Pancreas (tissue), 10 donors: Measurements from ENCODE around the gene KAT7. TPM values are rescaled to one million over a fixed set of nuclear protein-coding genes. Genes with fewer than 3 reads are reported as not detected.

Source experiments
- ATAC-seq, 4 donors: fragments of 200-7000 bp; cut with Tn5 transposase; one replicate each; pipeline versions ENCODE4 v1.8.0 to v1.9.1; 2020; ENCODE audit warnings: mild to moderate bottlenecking in 4 of 4, moderate library complexity in 4 of 4
- DNase-seq, 6 donors: peaks; one replicate each; pipeline ENCODE4 v3.0.0-alpha.2; 2020
- FAIRE-seq: peaks from 2 replicates; lab custom pipeline; 2012; peaks lifted over from hg19 to GRCh38; lab: Jason Lieb, UNC
- H3K27ac ChIP-seq, 4 donors: fragments of 200-600 bp; sonication (generic); 1 replicate in 3 of 4; 2 replicates in 1 of 4; pipeline versions ENCODE4 v1.5.0 to v1.8.0; 2020
- H3K27me3 ChIP-seq, 4 donors: fragments of 200-600 bp; one replicate each; pipeline ENCODE4 v1.8.0; 2021
- H3K36me3 ChIP-seq, 3 donors: fragments of 200-600 bp; sonication (generic) in 1 of 3; one replicate each; pipeline versions ENCODE4 v1.5.0 to v1.8.0; 2020 to 2021
- H3K4me1 ChIP-seq, 3 donors: fragments of 200-600 bp; one replicate each; pipeline ENCODE4 v1.8.0; 2021
- H3K4me3 ChIP-seq, 4 donors: fragments of 200-600 bp; sonication (generic) in 2 of 4; one replicate each; pipeline versions ENCODE4 v1.5.0 to v1.8.0; 2020 to 2021
- H3K9me3 ChIP-seq, 4 donors: fragments of 200-600 bp; one replicate each; pipeline ENCODE4 v1.8.0; 2021
- CTCF ChIP-seq, 4 donors: fragments of 200-600 bp; sonication (generic) in 3 of 4; IDR thresholded peaks; one replicate each; pipeline versions ENCODE4 v1.5.0 to v1.8.0; 2021; ENCODE audit warnings: antibody characterized with exemption in 4 of 4
- WGBS, 2 donors: extraction: QIAGEN DNeasy Blood & Tissue Kit; methylation state at CpG; one replicate each; pipeline ENCODE4 v1.1.7; 2013; 5-methylcytosine and 5-hydroxymethylcytosine counted together
- intact Hi-C, 3 donors: fragments of 100-400 bp; cut with DNase I; formaldehyde crosslinking; loops; one replicate each; pipeline versions ENCODE4 v1.11.1 to v1.14.2; 2022
- polyA plus RNA-seq, 2 donors: library from polyadenylated mRNA; stranded (reverse); fragments of 200-250 nt; gene quantifications; one replicate each; pipeline ENCODE4 v1.2.3, GENCODE V29; 2013
- total RNA-seq, 6 donors: library from RNA; stranded (reverse); fragmentation: NEBNext Ultra II Directional in 4 of 6; extraction: Animal tissue kit (Norgen Biotek cat#: 25700) in 4 of 6; gene quantifications; one replicate each; pipeline versions ENCODE4 v1.2.1 to v1.2.4, GENCODE V29; 2021 to 2023
- donor health status: healthy with polysubstance abuse.
- donor health status: DM: no; HTN: no; CAD: no; lungs with moderate emphysema.
- donor health status: DM: no; HTN: no; CAD: no.
- donor health status: control.
- donor health status: control.
- donor health status: Bipolar disorder and iron deficiency.
- donor health status: DM: yes; HTN: yes; CAD: no.
- donor health status: DM: no; HTN: no; CAD: no.
- donor health status: DM: no; HTN: no; CAD: no.
- donor health status: DM: yes; HTN: yes; CAD: no.

Gene KAT7
- total and polyA plus RNA-seq, 8 donors = 3.5 to 31.5 (median 19.1) TPM

- intact Hi-C loops = loop anchor here in 1 of 3 donors (10.0 kb wide), 1 partner anchor 45 kb away; no protein-coding TSS in a partner anchor
- H3K36me3 ChIP-seq = no peaks in the 10 kb centered on the region
- H3K9me3 ChIP-seq = no peaks in the 10 kb centered on the region
- no peak for TF ChIP-seq CTCF (IDR thresholded peaks at IDR 0.05)
- no peak overlapping the region for H3K27ac ChIP-seq
- no peak for DNase-seq
- no peak for FAIRE-seq
- no peaks in the 10 kb centered on the region for H3K27me3 ChIP-seq
- ATAC-seq = no peak
- H3K4me3 ChIP-seq = no peak overlapping the region
- H3K4me1 ChIP-seq = peaks cover 0 to 12% (median 4%) of the 10 kb centered on the region in 3 donors
- WGBS, 2 donors = 48 to 74% methylated on average over 1 of the region's 1 CpG
Observed at GRCh38 chr17:49760296-49760695, 28.2 kb upstream of the KAT7 start.

- WGBS, 2 donors = 57 to 60% methylated on average over 6 of the region's 6 CpGs
- FAIRE-seq = no peak
- H3K36me3 ChIP-seq = no peaks in the 10 kb centered on the region
- no peaks in the 10 kb centered on the region for H3K27me3 ChIP-seq
- H3K4me1 ChIP-seq = peaks cover 0 to 14% (median 4%) of the 10 kb centered on the region in 3 donors
- no peak for DNase-seq
- no peaks in the 10 kb centered on the region for H3K9me3 ChIP-seq
- H3K4me3 ChIP-seq = no peak overlapping the region
- H3K27ac ChIP-seq = no peak overlapping the region
- intact Hi-C loops = loop anchor here in 1 of 3 donors (10.0 kb wide), 1 partner anchor 46 kb away; no protein-coding TSS in a partner anchor
- ATAC-seq = no peak
- TF ChIP-seq CTCF (IDR thresholded peaks at IDR 0.05) = no peak
Observed at GRCh38 chr17:49760932-49761558, 27.4 kb upstream of the KAT7 start.

GRCh38 chr17:49762151-49762941 lies 26.1 kb upstream of the KAT7 start:
- peaks cover 0 to 14% (median 4%) of the 10 kb centered on the region in 3 donors for H3K4me1 ChIP-seq
- WGBS, 2 donors = 42 to 58% methylated on average over 6 of the region's 6 CpGs
- no peak for TF ChIP-seq CTCF (IDR thresholded peaks at IDR 0.05)
- H3K36me3 ChIP-seq = no peaks in the 10 kb centered on the region
- FAIRE-seq (no peak), ATAC-seq (no peak), DNase-seq (no peak)
- H3K9me3 ChIP-seq = no peaks in the 10 kb centered on the region
- peak overlapping the region in 2 of 4 donors; percentile 70 to 73 for H3K4me3 ChIP-seq
- no peaks in the 10 kb centered on the region for H3K27me3 ChIP-seq
- intact Hi-C loops = loop anchor here in 1 of 3 donors (10.0 kb wide), 1 partner anchor 48 kb away; no protein-coding TSS in a partner anchor
- H3K27ac ChIP-seq = no peak overlapping the region

- Histone ChIP-seq H3K36me3 (no peaks in the 10 kb centered on the region), H3K27ac (peak within 1 kb of the TSS; percentile 37 to 68 (median 66)), H3K4me1 (peaks cover 0 to 14% (median 4%) of the 10 kb centered on the region in 3 donors), H3K4me3 (peak within 1 kb of the TSS; percentile 53 to 76 (median 72)), H3K27me3 (no peaks in the 10 kb centered on the region), H3K9me3 (no peaks in the 10 kb centered on the region)
- 0 to 1% methylated on average over 44 to 53 of the region's 53 CpGs for WGBS, 2 donors
- no peak for TF ChIP-seq CTCF (IDR thresholded peaks at IDR 0.05)
- intact Hi-C loops = loop anchor here in 1 of 3 donors (10.0 kb wide), 1 partner anchor 49 kb away; no protein-coding TSS in a partner anchor
- peak; percentile 89 to 99 (median 97) for DNase-seq
- FAIRE-seq = peak; percentile 96
- ATAC-seq = peak; percentile 92 to 97 (median 94)
Observed at GRCh38 chr17:49763735-49764558, 24.5 kb upstream of the KAT7 start, which contains the start of gene FAM117A. TSS of gene FAM117A (minus strand) at chr17:49764131. CDS start at chr17:49764087, 44 bp downstream.
